MG63 (cell line): ENCODE measurements around the gene CD82. TPM values are rescaled to one million over a fixed set of nuclear protein-coding genes. Genes with fewer than 3 reads are reported as not detected.
"Not testable (repeated sequence)": the region's sequence is repeated elsewhere in the genome, so short reads cannot be mapped to it uniquely, and the experiment has no call there.

Experiments
- DNase-seq: peaks from one replicate; pipeline ENCODE4 v3.0.0-alpha.2; 2020
- H3K27me3 ChIP-seq: fragments of 250-450 bp; sonication (Bioruptor Pico); 2 replicates; pipeline ENCODE4 v1.5.1; 2020; ENCODE audit warnings: mild to moderate bottlenecking, moderate library complexity
- H3K36me3 ChIP-seq: fragments of 250-450 bp; sonication (Bioruptor Pico); 2 replicates; pipeline ENCODE4 v1.5.1; 2020; ENCODE audit warnings: mild to moderate bottlenecking, moderate library complexity
- H3K4me3 ChIP-seq: fragments of 250-450 bp; sonication (Bioruptor Pico); 2 replicates; pipeline ENCODE4 v1.5.1; 2020; ENCODE audit warnings: mild to moderate bottlenecking, moderate library complexity
- H3K9me3 ChIP-seq: fragments of 250-450 bp; sonication (Bioruptor Pico); 2 replicates; pipeline ENCODE4 v1.5.1; 2020; ENCODE audit warnings: mild to moderate bottlenecking, moderate library complexity
- total RNA-seq: library from RNA; depleted of rRNA; stranded (reverse); fragments of >200 nt; shearing (Covaris generic); gene quantifications from 2 replicates; pipeline ENCODE4 v1.2.3, GENCODE V29; 2014; ENCODE audit warnings: low replicate concordance; rRNA removed

Gene CD82
- total RNA-seq, 1 experiment from 2014 or later, result 61.3 TPM

- no peaks in the 10 kb centered on the region for H3K36me3 ChIP-seq
- H3K4me3 ChIP-seq, result no peak overlapping the region
- peaks cover 21% of the 10 kb centered on the region for H3K9me3 ChIP-seq
- H3K27me3 ChIP-seq, result peaks cover 8% of the 10 kb centered on the region; the same call in 1 of the 2 replicates
- no peak for DNase-seq
These were observed 77.8 kb downstream of the CD82 start for GRCh38 chr11:44643217-44643616.

GRCh38 chr11:44645827-44646226 lies 80.4 kb downstream of the CD82 start:
- Histone ChIP-seq H3K4me3 (no peak overlapping the region), H3K9me3 (peaks cover 21% of the 10 kb centered on the region), H3K36me3 (no peaks in the 10 kb centered on the region), H3K27me3 (peaks cover 20% of the 10 kb centered on the region)
- no peak for DNase-seq

GRCh38 chr11:44647255-44647955 lies 81.9 kb downstream of the CD82 start:
- peaks cover 20% of the 10 kb centered on the region for H3K9me3 ChIP-seq
- not testable (repeated sequence) for H3K36me3 ChIP-seq, DNase-seq, H3K4me3 ChIP-seq
- peaks cover 20% of the 10 kb centered on the region for H3K27me3 ChIP-seq

GRCh38 chr11:44648109-44648508 lies 82.6 kb downstream of the CD82 start:
- no peak for DNase-seq
- no peak overlapping the region for H3K4me3 ChIP-seq
- H3K27me3 ChIP-seq, result peaks cover 20% of the 10 kb centered on the region
- peaks cover 13% of the 10 kb centered on the region for H3K9me3 ChIP-seq
- H3K36me3 ChIP-seq, result no peaks in the 10 kb centered on the region

- Histone ChIP-seq H3K27me3 (peaks cover 18% of the 10 kb centered on the region), H3K4me3 (no peak overlapping the region), H3K36me3 (no peaks in the 10 kb centered on the region), H3K9me3 (0 out of 2 replicates have a peak, but pooled peaks cover 2% of the 10 kb centered on the region)
- DNase-seq, result no peak
These were observed 86.2 kb downstream of the CD82 start for GRCh38 chr11:44651535-44652155.

GRCh38 chr11:44652901-44653644 lies 87.6 kb downstream of the CD82 start:
- Histone ChIP-seq H3K4me3 (no peak overlapping the region), H3K36me3 (no peaks in the 10 kb centered on the region), H3K9me3 (no peaks in the 10 kb centered on the region), H3K27me3 (peaks cover 13% of the 10 kb centered on the region)
- no peak for DNase-seq

GRCh38 chr11:44654057-44654456 lies 88.6 kb downstream of the CD82 start:
- H3K4me3 ChIP-seq, result no peak overlapping the region
- H3K36me3 ChIP-seq, result no peaks in the 10 kb centered on the region
- DNase-seq, result no peak
- peaks cover 8% of the 10 kb centered on the region for H3K27me3 ChIP-seq
- H3K9me3 ChIP-seq, result no peaks in the 10 kb centered on the region

GRCh38 chr11:44654596-44654995 lies 89.1 kb downstream of the CD82 start:
- Histone ChIP-seq H3K4me3 (no peak overlapping the region), H3K27me3 (peaks cover 6% of the 10 kb centered on the region), H3K36me3 (no peaks in the 10 kb centered on the region), H3K9me3 (no peaks in the 10 kb centered on the region)
- DNase-seq, result no peak

- Histone ChIP-seq H3K9me3 (no peaks in the 10 kb centered on the region), H3K4me3 (no peak overlapping the region), H3K27me3 (no peaks in the 10 kb centered on the region), H3K36me3 (no peaks in the 10 kb centered on the region)
- no peak for DNase-seq
These were observed 92.5 kb downstream of the CD82 start for GRCh38 chr11:44657836-44658505.

- Histone ChIP-seq H3K9me3 (no peaks in the 10 kb centered on the region), H3K36me3 (no peaks in the 10 kb centered on the region), H3K27me3 (no peaks in the 10 kb centered on the region), H3K4me3 (no peak overlapping the region)
- no peak for DNase-seq
These were observed 93.0 kb downstream of the CD82 start for GRCh38 chr11:44658506-44658850.

GRCh38 chr11:44659641-44660040 lies 94.2 kb downstream of the CD82 start:
- Histone ChIP-seq H3K36me3 (no peaks in the 10 kb centered on the region), H3K27me3 (no peaks in the 10 kb centered on the region), H3K9me3 (no peaks in the 10 kb centered on the region), H3K4me3 (no peak overlapping the region)
- DNase-seq, result no peak

GRCh38 chr11:44660535-44660934 lies 95.1 kb downstream of the CD82 start:
- not testable (repeated sequence) for H3K4me3 ChIP-seq, H3K9me3 ChIP-seq, DNase-seq, H3K27me3 ChIP-seq, H3K36me3 ChIP-seq

- no peaks in the 10 kb centered on the region for H3K9me3 ChIP-seq
- no peak overlapping the region for H3K4me3 ChIP-seq
- H3K36me3 ChIP-seq, result no peaks in the 10 kb centered on the region
- H3K27me3 ChIP-seq, result no peaks in the 10 kb centered on the region
- no peak for DNase-seq
These were observed 95.9 kb downstream of the CD82 start for GRCh38 chr11:44661311-44661717.

Other genes with a start within 250 kb of the CD82 start
- 0.15 and 0.95 TPM in 2 replicates for gene TSPAN18, start 161.3 kb downstream of the CD82 start, total RNA-seq